Measurements from ENCODE around the gene HSBP1.

The HSBP1 gene

GRCh38 chr16:83807710-83808572 is at the start of gene HSBP1:
Gene HSBP1 (plus strand): TSS chr16:83807978. CDS start chr16:83808077, 99 bp downstream.
- DNase-seq, result peak; percentile 82 to 88 (median 85)

DNA sequence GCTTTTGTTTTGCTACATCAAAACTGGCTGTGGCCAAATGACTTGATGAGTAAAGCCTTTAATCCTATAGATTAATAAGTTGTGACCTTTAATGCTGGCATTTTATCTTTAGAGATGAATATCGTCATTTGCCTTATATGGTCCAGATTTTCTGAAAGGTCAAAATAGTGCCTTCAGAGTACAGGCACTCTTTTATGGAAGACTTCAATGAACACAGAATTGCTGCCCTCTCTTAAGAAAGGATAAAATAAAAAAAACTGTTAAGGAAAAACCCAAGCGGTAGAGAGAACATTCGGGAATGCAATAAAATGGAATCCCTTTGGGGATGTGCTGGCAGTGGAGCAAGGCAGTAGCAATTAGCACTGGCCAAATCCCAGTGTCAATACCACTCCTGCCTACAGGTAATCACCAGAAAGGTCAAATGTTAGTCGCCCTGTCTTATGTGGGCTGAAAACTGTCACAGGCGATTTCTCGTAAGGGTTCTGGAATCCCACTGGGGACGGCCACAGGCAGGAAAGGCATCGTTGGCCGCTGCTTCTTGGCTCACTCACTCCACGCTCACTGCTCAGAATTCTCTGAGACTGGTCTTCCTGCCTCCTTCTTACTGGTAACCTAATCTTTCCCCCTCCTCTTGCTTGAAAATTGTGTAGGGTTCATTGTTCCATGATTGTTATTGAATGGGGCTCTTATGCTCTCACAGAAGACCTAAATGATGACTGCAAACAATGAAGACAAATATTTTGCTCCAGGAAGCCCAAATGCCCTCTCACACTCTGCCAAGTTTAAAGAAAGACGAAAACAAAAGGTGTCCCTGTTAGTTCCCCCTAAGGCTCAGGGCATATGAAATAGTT is 45.4 kb upstream of the HSBP1 start:
- no peak for DNase-seq

DNA sequence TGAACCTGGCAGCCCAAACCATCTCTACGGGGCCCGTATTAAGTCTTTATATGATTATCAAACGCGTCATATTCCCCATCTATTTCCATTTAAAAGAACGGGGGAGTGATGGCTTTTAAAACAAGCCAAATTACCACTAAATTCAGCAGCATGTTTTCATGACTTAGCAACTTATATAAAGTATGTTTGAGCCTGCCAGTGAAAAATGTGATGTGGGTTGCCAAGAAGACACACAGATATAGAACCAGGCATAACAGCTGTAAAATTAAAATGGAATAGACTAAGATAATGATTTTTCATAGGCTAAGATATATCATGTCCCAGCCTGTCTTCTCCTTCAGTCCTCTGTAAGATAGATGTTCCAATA is 44.8 kb upstream of the HSBP1 start:
- no peak for DNase-seq

GRCh38 chr16:83768986-83769385 is 38.8 kb upstream of the HSBP1 start:
- DNase-seq, result no peak

GRCh38 chr16:83769397-83770008 is 38.3 kb upstream of the HSBP1 start:
- no peak for DNase-seq

GRCh38 chr16:83771306-83771942 is 36.4 kb upstream of the HSBP1 start:
- DNase-seq, result no peak

DNA sequence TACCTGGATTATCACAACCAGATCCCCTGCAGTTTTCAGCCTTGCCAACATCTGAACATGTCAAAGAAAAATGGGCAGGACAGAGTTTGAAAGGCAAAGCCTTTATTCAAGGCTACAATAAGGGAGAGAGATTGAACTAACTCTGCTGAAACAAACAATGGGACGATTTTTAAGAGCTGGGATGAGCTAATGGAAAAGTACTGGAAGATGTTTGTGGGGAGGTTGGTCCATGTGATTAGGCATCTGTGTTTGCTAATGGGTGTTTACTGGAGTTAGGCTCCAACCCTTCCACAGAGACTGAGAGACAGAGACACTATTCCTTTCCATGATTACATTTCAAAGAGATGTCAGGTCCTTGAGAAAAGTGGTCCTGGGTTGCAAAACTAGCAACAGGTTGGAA is 35.0 kb upstream of the HSBP1 start:
- DNase-seq, result no peak

- DNase-seq, result no peak
These were observed 33.7 kb upstream of the HSBP1 start for GRCh38 chr16:83774066-83774465.

GRCh38 chr16:83776944-83777343 is 30.8 kb upstream of the HSBP1 start:
- DNase-seq, result no peak

DNA sequence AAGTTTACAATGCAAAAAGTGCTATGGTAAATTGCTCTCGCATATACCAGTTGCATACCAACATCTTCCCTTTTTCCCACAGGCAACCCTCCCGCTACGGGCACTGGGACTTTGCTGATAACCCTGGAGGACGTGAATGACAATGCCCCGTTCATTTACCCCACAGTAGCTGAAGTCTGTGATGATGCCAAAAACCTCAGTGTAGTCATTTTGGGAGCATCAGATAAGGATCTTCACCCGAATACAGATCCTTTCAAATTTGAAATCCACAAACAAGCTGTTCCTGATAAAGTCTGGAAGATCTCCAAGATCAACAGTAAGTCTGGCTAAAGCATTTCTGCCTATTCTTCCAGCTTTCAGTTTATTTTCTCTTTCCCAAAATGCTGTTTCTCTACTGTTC is 27.9 kb upstream of the HSBP1 start:
- no peak for DNase-seq

GRCh38 chr16:83785455-83785854 is 22.3 kb upstream of the HSBP1 start:
- no peak for DNase-seq

DNA sequence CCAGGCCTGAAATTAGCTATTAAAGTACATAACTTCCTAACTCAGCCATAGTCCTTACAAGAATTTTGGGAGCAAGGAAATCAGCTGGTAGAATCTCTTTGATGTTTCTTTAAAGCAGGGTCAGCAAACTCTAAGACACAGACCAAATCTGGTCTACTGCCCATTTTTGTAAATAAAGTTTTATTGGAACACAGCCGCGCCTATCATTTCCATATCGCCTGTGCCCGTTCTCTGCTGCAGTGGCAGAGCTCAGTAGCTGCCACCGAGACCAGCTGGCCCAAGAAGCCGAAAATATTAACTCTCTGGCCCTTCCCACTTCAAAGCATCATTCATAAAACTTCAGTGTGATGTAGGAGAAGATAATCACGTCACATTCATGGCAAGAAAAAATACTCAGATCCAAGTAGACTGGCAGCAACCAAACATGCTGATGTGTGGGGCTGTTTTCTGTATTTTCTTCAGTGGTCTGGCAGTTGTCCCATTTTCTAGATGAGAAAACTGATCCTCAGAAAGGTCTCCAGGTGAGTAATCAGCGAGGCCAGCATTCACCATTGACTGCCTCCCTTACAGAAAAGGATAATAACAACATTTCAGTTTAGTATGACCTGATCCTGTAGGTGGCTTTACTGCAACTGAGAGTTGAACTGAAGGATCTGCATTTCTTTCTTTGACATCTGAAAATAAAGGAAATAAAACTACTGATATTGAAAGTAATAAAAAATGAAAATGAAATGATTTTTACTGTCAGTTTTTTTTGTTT is 18.0 kb upstream of the HSBP1 start:
- DNase-seq, result no peak

DNA sequence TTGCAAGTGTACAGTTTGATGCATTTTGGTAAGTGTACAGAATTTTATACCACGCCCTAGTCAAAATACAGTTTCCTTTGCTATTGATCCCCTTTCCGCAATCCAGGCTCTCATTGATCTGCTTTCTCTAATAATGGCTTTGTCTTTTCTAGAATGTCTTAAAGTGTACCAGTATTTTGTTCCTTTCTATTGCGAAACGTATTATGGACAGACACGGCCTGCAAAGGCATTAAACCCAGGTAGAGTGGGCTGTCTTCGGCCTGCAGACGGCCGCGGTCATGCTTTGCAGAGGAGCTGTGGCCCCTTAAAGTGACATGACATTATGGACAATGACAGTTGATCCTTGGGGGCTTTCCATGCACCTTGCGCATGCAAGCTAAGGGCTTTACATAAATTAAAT is 15.9 kb upstream of the HSBP1 start:
- no peak for DNase-seq

DNA sequence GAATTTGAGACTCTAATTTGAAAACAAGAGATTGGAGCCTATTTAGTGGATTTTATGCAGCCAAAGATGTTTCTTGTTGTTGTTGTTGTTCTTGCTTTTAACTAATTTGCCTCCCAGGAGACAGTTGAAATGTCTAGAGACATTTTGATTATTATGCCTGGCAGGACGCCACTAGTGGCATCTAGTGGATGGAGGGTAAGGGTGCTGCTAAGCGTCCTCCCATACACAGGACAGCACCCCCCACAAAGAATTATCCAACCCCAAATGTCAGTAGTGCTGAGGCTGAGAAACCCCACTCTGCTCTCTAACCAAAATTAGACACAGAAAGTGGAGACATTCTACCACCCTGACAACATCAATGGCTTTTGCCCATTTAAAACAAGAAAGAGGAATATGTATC is 15.4 kb upstream of the HSBP1 start:
- no peak for DNase-seq

- no peak for DNase-seq
These were observed 14.6 kb upstream of the HSBP1 start for GRCh38 chr16:83793179-83793578.

DNA sequence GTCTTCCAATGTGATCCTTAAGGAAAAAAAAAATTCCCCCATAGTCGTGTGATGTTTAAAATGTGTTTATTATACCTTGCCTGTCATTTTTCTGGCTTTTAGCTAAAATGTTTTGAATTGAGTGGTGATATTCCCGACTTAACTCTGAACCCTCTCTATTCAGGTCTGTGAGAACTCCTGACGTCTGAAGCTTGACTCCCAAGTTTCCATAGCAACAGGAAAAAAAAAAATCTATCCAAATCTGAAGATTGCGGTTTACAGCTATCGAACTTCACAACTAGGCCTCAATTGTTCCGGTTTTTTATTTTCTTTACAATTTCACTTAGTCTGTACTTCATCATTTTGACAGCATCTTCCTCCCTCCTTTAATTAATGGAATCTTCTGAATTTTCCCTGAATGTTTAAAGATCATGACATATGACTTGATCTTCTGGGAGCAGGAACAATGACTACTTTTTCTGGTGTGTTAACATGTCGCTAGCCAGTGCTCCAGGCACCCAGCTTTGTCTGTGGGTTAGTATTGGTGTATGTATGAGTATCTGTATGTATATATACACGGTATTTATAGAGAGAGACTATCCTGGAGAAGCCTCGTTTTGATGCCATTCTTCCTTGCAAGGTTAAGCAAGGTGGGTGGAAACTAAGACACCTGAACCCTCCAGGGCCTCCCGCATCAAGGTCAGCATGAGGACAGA is 12.8 kb upstream of the HSBP1 start:
- DNase-seq, result no peak

DNA sequence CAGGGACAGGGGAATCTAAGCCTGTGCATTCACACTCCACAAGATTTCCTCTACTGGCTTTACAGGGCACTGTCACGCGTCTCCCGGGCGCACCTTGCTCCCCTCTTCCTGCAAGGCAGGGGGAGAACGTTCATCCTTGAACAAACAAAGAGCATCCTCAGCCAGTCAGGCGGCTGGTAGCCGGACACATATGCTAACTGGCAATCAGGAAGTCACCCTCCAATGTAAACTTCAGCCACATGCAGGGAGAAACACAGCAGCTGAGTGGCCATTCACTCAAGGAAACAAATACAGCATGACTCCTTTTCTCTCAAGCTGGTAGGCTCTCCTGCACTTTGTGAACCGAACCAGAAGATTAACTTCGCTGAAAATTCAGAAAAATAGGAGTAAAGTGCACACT is 10.8 kb upstream of the HSBP1 start:
- no peak for DNase-seq

- DNase-seq, result no peak
These were observed 8.4 kb upstream of the HSBP1 start for GRCh38 chr16:83799336-83799735.

DNA sequence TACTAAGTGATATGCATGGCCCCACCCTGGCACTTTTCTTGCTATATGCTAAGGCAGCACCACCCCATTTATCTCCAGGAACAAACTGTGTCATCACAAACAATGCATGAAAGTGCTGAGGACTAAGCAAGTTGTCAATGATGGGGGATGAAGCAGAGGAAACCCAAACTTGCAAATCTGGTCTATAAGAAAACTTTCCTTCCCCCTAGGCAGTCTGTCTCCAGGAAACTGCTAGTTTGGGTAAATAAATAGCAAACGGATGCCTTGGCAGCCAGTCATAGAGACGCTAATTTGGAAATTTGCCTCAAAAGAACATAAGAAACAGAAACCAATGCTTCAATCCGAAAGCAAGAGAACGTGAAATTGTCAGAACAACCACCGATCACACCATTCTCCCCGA is 5.6 kb upstream of the HSBP1 start:
- no peak for DNase-seq

- DNase-seq, result no peak
These were observed 5.1 kb upstream of the HSBP1 start for GRCh38 chr16:83802554-83803205.

DNA sequence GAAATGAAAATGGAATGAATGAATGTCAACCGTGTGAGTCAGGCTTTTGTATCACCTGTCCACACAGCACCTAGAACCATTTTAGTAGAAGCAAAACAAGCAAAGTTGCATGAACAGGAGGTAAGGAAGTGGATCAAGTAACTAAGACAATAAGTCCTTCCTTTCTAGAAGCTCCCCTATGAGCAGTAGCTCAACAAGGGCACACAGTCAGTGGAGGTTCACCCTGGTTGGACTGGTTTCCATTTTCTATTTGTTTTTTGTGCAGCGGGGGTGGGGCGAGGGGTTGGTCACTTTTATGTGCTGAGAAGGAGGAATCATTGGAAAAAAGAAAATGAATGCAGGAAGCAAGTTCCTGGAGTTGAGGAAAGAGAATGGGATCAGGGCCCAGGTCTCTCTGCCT is 4.0 kb upstream of the HSBP1 start:
- no peak for DNase-seq
